ENCODE results near the gene USP32.

DNA sequence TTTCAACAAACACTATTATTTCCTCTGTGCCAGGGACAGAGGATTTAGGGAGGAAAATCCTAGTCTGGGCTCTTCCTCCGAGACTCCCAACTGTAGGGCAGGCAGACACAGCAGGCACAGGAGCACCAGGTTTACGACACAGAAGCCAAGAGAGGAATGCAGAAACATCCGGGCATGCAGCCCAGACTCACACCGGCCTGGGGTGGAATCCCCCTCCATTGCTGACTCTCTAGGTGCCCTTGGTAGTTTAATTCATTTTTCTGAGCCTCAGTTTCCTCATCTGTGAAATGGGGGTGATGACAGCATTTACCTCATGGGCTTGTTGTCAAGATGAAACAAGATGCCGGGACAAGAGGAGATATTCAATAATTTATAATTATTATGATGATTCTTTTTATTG, 227.2 kb downstream of the USP32 start:
- TF ChIP-seq, protein P1, sequence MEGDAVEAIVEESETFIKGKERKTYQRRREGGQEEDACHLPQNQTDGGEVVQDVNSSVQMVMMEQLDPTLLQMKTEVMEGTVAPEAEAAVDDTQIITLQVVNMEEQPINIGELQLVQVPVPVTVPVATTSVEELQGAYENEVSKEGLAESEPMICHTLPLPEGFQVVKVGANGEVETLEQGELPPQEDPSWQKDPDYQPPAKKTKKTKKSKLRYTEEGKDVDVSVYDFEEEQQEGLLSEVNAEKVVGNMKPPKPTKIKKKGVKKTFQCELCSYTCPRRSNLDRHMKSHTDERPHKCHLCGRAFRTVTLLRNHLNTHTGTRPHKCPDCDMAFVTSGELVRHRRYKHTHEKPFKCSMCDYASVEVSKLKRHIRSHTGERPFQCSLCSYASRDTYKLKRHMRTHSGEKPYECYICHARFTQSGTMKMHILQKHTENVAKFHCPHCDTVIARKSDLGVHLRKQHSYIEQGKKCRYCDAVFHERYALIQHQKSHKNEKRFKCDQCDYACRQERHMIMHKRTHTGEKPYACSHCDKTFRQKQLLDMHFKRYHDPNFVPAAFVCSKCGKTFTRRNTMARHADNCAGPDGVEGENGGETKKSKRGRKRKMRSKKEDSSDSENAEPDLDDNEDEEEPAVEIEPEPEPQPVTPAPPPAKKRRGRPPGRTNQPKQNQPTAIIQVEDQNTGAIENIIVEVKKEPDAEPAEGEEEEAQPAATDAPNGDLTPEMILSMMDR (IDR thresholded peaks at IDR 0.05): no peak
- TF ChIP-seq POLR2A (IDR thresholded peaks at IDR 0.05): no peak
